AG04450 (cell line): Measurements from ENCODE around the gene WNT5B. TPM values are rescaled to one million over a fixed set of nuclear protein-coding genes. Genes with fewer than 3 reads are reported as not detected.

Experiments
- CTCF ChIA-PET: fragments of 300-600, 350-600 bp; formaldehyde crosslinking; extraction: SDS; loops from one replicate; lab custom pipeline; 2022; ENCODE audit warnings: antibody characterized with exemption, inconsistent platforms; lab: Charles Lee
- POLR2A ChIA-PET: fragments of 350-600 bp; formaldehyde crosslinking; extraction: SDS; loops from one replicate; lab custom pipeline; 2021; ENCODE audit warnings: antibody characterized with exemption, inconsistent platforms; lab: Yijun Ruan, JAX
- DNase-seq: peaks from one replicate; pipeline ENCODE4 v3.0.0-alpha.2; 2011; ENCODE audit warnings: low read depth, low spot score
- H3K27ac ChIP-seq: one replicate; pipeline ENCODE4 v1.5.1; 2012; ENCODE audit warnings: low read depth, low read length, control low read depth
- H3K27me3 ChIP-seq: one replicate; pipeline ENCODE4 v1.6.0; 2012; ENCODE audit warnings: low read length; ENCODE audit not compliant: control insufficient read depth, insufficient read depth
- H3K4me3 ChIP-seq: 2 replicates; pipeline ENCODE4 v1.5.1; 2011; ENCODE audit warnings: mild to moderate bottlenecking, low read depth, low read length, control low read depth
- H3K9me3 ChIP-seq: 2 replicates; pipeline ENCODE4 v1.5.1; 2012; ENCODE audit warnings: low read length; ENCODE audit not compliant: control insufficient read depth, insufficient read depth
- polyA plus RNA-seq: library from polyadenylated mRNA; depleted of rRNA; stranded (reverse); fragments of >200 nt; gene quantifications from 2 replicates; pipeline ENCODE4 v1.2.3, GENCODE V29; 2011
- TF ChIP-seq, protein P1 (sequence below): IDR thresholded peaks from 2 replicates; pipeline ENCODE4 v1.5.1; 2011; ENCODE audit warnings: low read depth, low read length, control low read depth, inconsistent platforms

Gene WNT5B
- polyA plus RNA-seq, 1 experiment, result 22.2 TPM

DNA sequence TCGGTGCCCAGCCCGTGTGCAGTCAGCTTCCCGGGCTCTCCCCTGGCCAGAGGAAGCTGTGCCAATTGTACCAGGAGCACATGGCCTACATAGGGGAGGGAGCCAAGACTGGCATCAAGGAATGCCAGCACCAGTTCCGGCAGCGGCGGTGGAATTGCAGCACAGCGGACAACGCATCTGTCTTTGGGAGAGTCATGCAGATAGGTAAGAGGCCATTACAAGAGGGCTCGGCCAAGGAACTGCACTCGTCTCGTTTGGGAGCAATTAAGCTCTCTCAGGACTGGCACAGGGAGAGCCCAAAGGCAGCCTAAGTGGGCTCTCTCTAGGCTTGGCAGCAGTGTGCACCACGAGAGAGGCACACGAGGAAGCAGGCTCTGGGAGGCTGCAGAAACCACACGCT lies 3.7 kb downstream of the WNT5B start:
- H3K4me3 ChIP-seq, result no peak overlapping the region
- no peak overlapping the region for H3K27ac ChIP-seq
- CTCF ChIA-PET, result interaction anchor here (1.3 to 3.8 kb wide), 6 partner anchors 11 to 515 kb away, joined by 3 to 28 read pairs (median 11); no protein-coding TSS in a partner anchor
- TF ChIP-seq, protein P1, sequence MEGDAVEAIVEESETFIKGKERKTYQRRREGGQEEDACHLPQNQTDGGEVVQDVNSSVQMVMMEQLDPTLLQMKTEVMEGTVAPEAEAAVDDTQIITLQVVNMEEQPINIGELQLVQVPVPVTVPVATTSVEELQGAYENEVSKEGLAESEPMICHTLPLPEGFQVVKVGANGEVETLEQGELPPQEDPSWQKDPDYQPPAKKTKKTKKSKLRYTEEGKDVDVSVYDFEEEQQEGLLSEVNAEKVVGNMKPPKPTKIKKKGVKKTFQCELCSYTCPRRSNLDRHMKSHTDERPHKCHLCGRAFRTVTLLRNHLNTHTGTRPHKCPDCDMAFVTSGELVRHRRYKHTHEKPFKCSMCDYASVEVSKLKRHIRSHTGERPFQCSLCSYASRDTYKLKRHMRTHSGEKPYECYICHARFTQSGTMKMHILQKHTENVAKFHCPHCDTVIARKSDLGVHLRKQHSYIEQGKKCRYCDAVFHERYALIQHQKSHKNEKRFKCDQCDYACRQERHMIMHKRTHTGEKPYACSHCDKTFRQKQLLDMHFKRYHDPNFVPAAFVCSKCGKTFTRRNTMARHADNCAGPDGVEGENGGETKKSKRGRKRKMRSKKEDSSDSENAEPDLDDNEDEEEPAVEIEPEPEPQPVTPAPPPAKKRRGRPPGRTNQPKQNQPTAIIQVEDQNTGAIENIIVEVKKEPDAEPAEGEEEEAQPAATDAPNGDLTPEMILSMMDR, result no peak
- POLR2A ChIA-PET, result no interaction called here
- no peak for DNase-seq
- no peaks in the 10 kb centered on the region for H3K27me3 ChIP-seq
- H3K9me3 ChIP-seq, result no peaks in the 10 kb centered on the region

GRCh38 chr12:1633459-1633858 lies 4.4 kb downstream of the WNT5B start:
- H3K27me3 ChIP-seq, result no peaks in the 10 kb centered on the region
- no peak overlapping the region for H3K27ac ChIP-seq
- H3K9me3 ChIP-seq, result no peaks in the 10 kb centered on the region
- TF ChIP-seq, protein P1, result no peak
- POLR2A ChIA-PET, result no interaction called here
- CTCF ChIA-PET, result interaction anchor here (1.1 to 3.8 kb wide), 10 partner anchors 10 to 515 kb away, joined by 3 to 28 read pairs (median 10); no protein-coding TSS in a partner anchor
- H3K4me3 ChIP-seq, result no peak overlapping the region
- no peak for DNase-seq

DNA sequence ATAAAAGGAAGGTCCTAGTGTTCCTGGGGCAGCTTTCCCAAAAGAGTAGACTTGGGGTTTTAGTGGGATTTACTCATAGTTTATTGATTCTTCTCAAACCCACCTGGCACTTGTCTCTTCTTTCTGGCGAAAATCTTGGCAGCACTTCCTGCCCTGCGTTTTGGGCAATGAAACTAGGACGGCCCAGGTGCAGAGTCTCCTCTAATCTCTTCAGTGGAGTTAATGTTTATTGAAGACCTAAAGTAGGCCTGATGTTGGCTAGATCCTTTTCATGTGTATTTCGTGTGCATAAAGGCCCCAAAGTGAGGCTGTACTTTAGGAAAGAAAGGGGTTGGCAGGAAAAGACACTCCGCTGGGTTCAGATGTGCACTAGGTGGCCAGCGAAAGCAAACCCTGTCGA lies 5.1 kb downstream of the WNT5B start:
- Histone ChIP-seq H3K27me3 (no peaks in the 10 kb centered on the region), H3K4me3 (no peak overlapping the region), H3K9me3 (no peaks in the 10 kb centered on the region), H3K27ac (no peak overlapping the region)
- POLR2A ChIA-PET, result no interaction called here
- TF ChIP-seq, protein P1, result no peak
- DNase-seq, result no peak
- CTCF ChIA-PET, result interaction anchor here (0.8 to 3.8 kb wide), 17 partner anchors 8 to 830 kb away, joined by 3 to 82 read pairs (median 8); no protein-coding TSS in a partner anchor

- H3K9me3 ChIP-seq, result no peaks in the 10 kb centered on the region
- ChIA-PET CTCF (interaction anchor here (0.5 to 3.8 kb wide), 22 partner anchors 9 to 1062 kb away, joined by 3 to 82 read pairs (median 6); no protein-coding TSS in a partner anchor), POLR2A (interaction anchor here (0.6 kb wide), 1 partner anchor 196 kb away, joined by 3 read pairs; no protein-coding TSS in a partner anchor)
- TF ChIP-seq, protein P1, result peak; percentile 92
- no peak overlapping the region for H3K4me3 ChIP-seq
- DNase-seq, result peak; percentile 49
- H3K27ac ChIP-seq, result no peak overlapping the region
- no peaks in the 10 kb centered on the region for H3K27me3 ChIP-seq
Measured at GRCh38 chr12:1634590-1635191, 5.7 kb downstream of the WNT5B start.

DNA sequence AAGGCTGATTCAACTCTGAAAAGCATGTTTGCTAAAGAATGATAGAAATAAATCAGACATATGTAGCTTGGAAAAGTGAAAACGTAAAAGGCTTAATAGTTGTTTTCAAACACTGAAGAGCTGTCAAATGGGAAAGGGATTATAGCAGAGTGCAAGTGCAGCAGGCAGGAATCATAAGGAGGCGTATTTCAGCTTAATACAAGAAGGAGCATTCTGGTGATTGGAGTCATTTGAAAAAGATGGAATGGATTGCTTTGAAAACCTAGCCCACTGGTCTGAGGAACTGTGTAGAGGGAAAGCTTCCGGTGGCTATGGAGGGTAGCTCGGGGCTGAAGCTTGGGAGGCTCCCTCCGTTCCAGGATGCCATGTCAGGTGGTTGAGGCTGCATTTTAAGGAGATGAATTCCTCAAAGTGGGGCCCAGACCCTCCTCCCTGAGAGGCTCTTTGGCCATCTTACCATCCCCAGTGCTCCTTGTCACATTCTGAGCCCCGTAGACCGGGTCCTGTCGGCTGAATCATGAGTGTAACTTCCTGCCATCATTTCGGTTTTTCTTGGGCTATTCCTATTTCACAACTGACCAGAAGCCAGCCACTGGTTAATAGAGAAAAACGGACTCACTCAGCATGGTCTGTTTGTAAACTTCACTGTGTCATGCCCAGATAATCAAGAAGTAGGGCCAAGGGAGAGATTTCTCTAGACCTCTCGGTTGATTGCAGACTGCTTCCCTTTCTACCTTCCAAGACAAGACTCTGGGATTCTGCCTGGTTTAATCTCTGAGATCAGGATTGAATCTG lies 6.5 kb downstream of the WNT5B start:
- TF ChIP-seq, protein P1, result no peak
- no peak overlapping the region for H3K27ac ChIP-seq
- DNase-seq, result no peak
- H3K27me3 ChIP-seq, result no peaks in the 10 kb centered on the region
- no peaks in the 10 kb centered on the region for H3K9me3 ChIP-seq
- POLR2A ChIA-PET, result no interaction called here
- H3K4me3 ChIP-seq, result no peak overlapping the region
- CTCF ChIA-PET, result interaction anchor here (0.5 to 3.8 kb wide), 17 partner anchors 10 to 531 kb away, joined by 3 to 82 read pairs (median 8); no protein-coding TSS in a partner anchor
